ENCODE measurements around the gene HSPA12A.

HSPA12A gene

GRCh38 chr10:116743266-116744064 lies 1.1 kb upstream of the HSPA12A start:
- DNase-seq (ENCODE audit: low read depth in 3 of 3) = no peak

DNA sequence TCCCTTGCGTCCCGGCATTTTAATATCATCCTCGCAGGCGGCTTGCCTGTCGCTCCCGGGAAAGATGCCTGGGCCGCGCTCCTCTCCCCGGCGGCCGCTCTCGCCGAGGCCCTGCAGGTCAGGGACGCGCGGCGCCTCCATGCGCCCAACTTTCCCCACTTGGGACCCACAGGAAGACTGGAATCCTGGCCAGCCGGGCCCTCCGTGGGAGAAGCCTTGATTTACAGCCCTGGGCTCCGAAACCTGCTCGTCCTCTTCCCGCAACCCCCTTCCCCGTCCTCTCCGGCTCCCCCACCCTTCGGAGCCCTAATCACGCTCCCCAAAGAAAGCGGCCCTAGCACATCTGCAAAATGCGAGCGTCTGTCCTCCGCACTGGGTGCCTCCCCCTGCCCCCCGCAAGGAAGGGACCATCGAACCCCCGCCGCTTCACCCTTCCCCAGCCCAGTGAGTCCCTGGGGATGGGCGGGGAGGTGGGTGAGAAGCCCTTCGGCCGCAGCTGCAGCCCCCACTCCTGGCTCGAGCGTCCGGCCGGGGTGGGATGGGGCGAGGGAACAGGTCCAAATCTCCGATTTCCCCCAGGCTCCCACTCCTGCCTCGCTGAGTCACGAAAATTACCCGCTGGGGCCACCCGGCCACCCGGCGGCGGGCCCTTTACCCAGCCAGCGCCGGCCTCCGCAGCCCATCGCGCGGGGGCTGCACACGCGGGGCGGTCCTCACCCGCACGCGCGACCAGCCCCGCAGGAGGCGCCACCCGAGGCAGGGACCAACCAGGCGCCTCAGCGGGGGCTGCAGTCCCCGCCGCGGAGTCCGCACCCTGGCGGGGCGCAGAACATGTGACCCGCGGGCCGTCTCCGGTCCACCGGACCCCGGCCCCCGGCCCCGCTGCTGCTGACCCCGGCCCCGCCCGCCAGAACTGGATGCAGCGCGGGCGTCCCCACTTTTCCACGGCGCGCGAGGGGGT lies 695 bp downstream of the HSPA12A start:
- DNase-seq (ENCODE audit: low read depth in 3 of 3) = no peak

DNA sequence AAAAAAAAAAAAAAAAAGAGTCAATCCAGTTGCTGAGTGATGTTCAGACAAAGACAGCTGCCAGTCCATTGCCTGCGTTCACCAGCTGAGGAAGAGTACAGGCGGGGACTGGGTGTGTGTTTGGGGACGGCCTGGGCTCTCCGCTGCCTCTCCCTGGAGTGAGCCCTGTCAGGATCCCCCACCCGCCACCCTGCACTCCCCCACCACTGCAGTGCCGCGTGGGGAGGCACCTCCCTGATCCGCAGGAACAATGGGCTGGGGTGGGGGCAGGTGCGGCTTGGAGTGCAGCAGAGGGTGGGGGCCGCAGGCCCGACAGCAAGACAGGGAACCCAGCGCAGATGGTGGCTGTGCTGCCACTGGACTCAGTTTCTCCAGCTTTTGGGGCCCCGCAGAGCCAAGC lies 1.4 kb downstream of the HSPA12A start:
- DNase-seq (ENCODE audit: low read depth in 3 of 3) = no peak

- no peak for DNase-seq (ENCODE audit: low read depth in 3 of 3)
Observed at GRCh38 chr10:116738339-116738738, 4.0 kb downstream of the HSPA12A start.

- no peak for DNase-seq (ENCODE audit: low read depth in 3 of 3)
Observed at GRCh38 chr10:116737627-116738327, 4.6 kb downstream of the HSPA12A start.

- DNase-seq (ENCODE audit: low read depth in 3 of 3) = no peak
Observed at GRCh38 chr10:116733566-116733965, 8.8 kb downstream of the HSPA12A start.

- DNase-seq (ENCODE audit: low read depth in 3 of 3) = no peak
Observed at GRCh38 chr10:116732573-116732972, 9.8 kb downstream of the HSPA12A start.

DNA sequence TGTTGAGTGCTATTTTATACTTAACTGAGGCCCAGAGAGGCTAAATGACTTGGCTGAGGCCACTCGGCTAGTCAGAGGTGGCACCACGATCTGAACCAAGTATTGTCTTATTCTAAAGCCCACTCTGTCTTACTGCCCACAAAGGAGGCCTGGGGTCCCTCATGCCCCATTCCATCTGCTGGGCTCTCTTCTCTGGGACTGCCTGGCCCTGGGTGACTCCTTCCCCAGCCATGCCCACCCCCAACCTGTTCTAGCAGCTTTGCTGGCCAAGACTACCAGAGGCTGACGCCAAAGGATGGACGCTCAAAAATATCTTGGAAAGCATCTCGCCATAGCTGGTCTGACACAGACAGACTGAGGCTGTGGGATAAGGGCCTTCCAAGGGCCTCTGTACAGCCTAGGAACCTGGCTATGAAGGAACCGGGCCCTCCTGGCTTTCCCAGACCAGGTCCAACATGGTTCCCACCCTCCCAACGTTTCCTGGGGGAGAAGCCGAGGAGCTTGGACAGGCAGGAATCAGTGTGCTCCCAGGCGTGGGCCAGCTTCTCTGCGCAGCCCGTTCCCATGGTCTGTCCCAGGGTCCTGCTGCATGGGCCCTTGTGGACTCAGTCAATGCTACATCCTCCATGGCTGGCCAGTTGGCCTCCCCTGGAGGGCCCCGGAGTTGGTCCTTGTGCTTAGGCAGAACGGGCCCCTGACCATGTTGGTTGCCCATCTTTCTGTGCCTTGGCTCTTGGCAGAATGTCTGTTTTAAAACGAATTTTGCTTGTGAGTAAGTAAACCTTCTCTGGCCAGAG lies 11.7 kb downstream of the HSPA12A start:
- no peak for DNase-seq (ENCODE audit: low read depth in 3 of 3)

GRCh38 chr10:116729243-116729642 lies 13.1 kb downstream of the HSPA12A start:
- no peak for DNase-seq (ENCODE audit: low read depth in 3 of 3)

DNA sequence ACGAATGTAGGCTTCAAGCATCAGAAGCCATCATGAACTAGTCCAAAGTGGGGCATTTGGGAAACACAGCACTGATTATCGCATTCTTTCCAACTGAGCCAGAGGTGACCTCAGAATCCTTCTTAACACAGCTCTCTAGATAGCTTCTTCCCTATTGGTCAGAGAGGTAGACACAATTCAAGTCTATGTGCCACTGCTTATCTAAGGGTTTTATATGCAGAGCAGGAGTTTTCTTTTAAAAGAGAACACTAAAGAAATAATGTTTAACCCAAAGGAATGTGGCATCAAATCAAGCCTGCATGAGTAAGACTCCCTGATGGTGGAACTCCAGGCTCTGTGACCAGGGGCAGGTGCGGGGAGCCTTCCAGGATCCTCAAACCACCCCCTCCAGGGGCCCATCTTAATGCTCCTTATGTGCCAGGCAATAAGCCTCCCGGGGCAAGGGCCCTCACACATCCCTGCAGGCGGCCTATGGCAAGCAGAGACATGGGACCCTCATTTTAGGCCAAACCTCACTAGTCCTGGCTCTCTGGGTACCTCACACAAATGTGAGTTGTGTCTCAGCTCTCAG lies 13.8 kb downstream of the HSPA12A start:
- no peak for DNase-seq (ENCODE audit: low read depth in 3 of 3)

GRCh38 chr10:116723428-116724281 lies 18.7 kb downstream of the HSPA12A start:
- no peak for DNase-seq (ENCODE audit: low read depth in 3 of 3)

DNA sequence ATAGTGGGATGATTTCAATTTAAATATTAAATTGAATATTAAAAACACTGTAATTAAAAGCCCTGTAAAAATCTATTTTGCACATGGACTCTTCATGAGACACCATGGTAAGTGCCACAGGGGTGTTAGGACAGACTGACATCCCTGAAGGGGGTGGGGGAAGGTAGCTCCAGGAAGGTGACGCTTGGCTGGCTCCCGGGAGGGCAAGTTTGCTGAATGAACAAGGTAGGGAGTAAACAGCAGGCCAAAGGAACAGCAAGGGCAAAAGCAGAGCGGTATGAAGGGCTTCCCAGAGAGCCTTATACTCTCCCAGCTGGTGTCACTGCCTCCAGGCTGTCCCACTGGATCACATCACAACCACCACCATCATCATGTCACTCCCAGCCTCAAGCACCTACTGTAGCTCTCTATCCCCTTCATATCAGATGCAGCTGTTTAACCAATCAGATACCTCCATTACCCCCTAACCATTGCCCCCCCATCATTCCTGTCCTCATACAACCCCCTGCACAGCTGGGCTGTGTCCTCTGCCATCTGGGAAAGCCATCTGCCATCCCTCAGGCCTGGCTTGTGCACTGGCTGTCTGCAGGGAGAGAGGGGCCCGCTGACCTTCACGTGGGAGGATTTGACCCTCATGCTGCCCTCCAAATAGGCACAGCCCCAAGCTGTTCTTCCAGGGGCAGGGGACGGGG lies 19.5 kb downstream of the HSPA12A start:
- no peak for DNase-seq (ENCODE audit: low read depth in 3 of 3)

DNA sequence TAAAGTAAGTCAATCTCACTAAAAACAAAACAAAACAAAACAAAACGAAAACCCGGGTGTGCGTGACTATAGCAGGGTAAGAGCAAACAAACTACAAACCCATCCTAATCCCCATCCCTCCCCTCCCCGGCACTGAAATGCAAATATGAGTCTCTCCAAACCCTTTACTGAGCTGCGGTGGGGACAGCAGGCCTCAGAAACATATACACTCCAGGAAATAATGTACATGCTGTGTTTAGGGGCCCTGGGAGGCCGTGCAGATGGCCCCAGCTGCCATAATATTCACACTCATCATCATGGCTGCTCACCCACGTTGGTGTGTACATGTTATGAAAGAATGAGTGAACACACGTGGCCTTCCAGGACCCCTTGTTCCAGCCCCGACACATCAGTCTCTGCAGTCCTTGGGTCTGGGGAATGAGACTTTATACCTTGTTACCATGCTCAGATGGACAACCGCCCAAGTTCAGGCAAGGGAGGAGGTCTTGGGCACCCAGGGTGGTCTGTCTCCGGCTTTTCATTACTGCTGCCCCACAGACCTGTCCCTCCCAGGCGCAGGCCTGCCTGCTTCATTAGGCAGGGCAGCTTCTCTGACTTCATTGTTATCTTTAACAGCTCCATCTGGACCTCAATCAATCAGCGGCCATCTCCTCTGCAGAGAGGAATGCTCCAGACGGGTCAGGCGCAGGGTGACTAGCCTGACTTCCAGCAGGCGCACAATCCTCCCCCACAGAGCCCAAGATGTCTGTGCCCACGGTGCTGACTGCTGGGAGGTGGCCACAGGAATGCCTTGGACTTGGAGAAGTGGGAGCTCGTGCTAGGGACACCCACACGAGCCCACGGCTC lies 20.6 kb downstream of the HSPA12A start:
- no peak for DNase-seq (ENCODE audit: low read depth in 3 of 3)

DNA sequence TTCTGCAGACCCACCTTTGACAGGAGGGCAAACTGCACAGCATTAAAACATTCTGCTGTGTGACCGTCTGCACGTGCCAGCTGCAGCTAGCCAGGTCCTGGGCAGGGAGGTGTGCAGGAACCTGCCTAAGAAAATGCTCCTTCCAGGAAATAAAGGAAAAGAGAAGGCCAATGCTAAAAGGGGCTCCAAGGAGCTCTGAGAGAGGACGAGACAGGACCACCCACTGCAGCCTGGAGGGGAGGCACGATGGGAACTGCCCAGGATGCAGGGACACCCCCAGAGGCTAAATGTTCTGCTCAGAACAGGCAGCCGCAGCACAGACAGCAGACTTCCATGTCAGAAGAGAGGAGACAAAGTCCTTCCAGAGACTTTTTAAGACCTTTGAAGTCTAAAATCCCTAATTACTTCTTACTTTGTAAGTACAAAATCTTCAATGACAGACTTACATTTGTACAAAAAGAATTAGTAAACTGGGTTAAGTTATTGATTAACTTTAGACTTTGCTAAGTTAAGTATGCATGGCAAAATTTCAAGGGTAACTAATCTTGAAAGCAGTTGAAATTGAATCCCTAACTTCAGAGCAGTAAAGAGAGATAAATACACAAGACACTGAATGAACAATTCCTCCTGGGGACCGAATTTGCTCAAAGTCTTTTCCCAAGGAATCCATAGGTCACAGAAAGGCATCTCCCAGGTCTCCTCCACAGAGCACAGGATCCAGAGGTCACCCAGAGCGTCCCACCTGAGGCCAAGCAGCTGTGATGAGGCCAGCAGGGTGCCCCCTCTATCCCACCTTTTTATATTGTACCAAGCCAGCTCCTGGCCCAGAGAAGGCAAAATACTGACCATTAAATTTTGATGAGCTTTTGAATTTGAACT lies 21.5 kb downstream of the HSPA12A start:
- DNase-seq (ENCODE audit: low read depth in 3 of 3) = no peak

DNA sequence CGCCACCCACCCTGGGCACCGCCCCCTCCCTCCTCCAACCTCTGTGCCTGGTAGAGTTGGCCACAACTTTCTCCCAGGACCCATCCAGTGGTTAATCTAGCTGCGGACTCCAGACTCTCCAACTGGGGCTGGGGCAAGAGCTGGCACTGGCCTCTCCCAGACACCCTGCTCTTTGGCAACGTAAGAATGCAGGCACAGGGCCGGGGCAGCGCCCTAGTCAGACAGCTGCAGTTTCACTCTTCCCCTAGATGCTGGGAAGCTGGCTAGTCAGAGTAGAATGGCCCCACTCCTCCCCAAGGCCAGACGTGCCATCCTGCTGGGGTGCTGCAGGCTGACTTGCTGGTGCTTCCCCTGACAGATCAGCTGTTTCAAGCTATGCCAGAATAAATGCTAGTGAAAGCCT lies 22.1 kb downstream of the HSPA12A start:
- no peak for DNase-seq (ENCODE audit: low read depth in 3 of 3)

DNA sequence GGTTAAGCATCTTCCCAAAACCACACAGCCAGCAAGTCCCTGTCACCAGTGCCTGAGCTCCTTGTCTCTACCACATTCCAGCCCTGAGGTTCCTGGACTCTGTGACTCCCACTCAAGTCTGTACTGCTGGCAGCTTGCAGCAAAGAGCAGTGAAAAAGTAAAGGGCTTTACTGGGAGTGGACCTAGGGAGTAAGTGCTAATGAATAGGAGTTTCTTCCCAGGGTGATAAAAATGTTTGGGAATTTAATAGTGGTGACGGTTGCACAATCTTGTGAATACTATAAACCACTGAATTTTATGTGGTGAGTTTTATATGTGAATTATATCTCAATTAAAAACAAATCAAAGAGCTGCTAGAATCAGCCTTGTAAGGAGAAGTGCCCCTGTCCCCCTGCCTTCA lies 22.6 kb downstream of the HSPA12A start:
- DNase-seq (ENCODE audit: low read depth in 3 of 3) = no peak

DNA sequence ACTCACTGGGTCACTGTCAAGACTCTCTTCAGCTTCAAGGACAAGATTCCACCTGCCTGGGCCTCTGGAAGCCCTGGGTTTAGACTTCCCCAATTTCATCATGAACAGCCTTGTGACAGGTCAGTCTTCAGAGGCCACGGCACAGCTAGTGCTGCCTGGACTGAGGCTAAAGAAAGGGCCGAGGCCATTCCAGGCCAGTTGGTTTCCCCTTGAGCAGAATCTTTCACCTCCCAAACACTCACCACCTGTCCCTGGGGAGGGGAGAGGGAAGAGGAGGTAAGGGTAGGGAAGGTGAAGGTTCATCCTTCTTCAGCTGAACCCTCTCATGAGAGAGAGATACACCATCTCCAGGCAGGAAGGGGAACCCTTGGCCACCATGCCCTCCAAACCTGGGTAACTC lies 24.3 kb downstream of the HSPA12A start:
- DNase-seq (ENCODE audit: low read depth in 3 of 3) = no peak

GRCh38 chr10:116716381-116716780 lies 26.0 kb downstream of the HSPA12A start:
- no peak for DNase-seq (ENCODE audit: low read depth in 3 of 3)
